Naive thymus-derived CD8-positive, alpha-beta T cell (primary cell): Measurements from ENCODE around the gene ITPRIP. TPM values are rescaled to one million over a fixed set of nuclear protein-coding genes. Genes with fewer than 3 reads are reported as not detected.

Source experiments
- ATAC-seq, 2 donors: fragments of 150-1000 bp; cut with Tn5 transposase in 1 of 2; sonication (Bioruptor Pico), chemical (Tn5 transposase) in 1 of 2; 1 replicate in 1 of 2; 2 replicates in 1 of 2; pipeline ENCODE4 v1.10.0; 2021; ENCODE audit warnings: mild to moderate bottlenecking in 2 of 2, moderate library complexity in 2 of 2
- POLR2A ChIA-PET: fragments of 350-600 bp; sonication (Branson Sonifier 250); formaldehyde crosslinking; loops from one replicate; lab custom pipeline; 2021; ENCODE audit warnings: antibody characterized with exemption; lab: Charles Lee
- DNase-seq, 10 donors: peaks; one replicate each; pipeline versions ENCODE4 v3.0.0 to v3.0.0-alpha.2; 2020 to 2022
- H3K27ac Mint-ChIP-seq, 10 donors: one replicate each; pipeline ENCODE4 v1.8.0; 2020 to 2022; ENCODE audit warnings: mild to moderate bottlenecking in 10 of 10, mixed read lengths in 10 of 10, moderate library complexity in 4 of 10, inconsistent platforms in 1 of 10
- H3K27me3 Mint-ChIP-seq, 5 donors: one replicate each; pipeline ENCODE4 v1.8.0; 2021 to 2022; ENCODE audit warnings: mixed read lengths in 5 of 5
- H3K36me3 Mint-ChIP-seq, 3 donors: one replicate each; pipeline ENCODE4 v1.8.0; 2020 to 2022; ENCODE audit warnings: mixed read lengths in 3 of 3, mild to moderate bottlenecking in 2 of 3, inconsistent platforms in 1 of 3
- H3K4me1 Mint-ChIP-seq, 4 donors: one replicate each; pipeline ENCODE4 v1.8.0; 2021 to 2022; ENCODE audit warnings: mixed read lengths in 4 of 4
- H3K4me3 Mint-ChIP-seq, 10 donors: one replicate each; pipeline ENCODE4 v1.8.0; 2020 to 2022; ENCODE audit warnings: mild to moderate bottlenecking in 10 of 10, mixed read lengths in 10 of 10, moderate library complexity in 6 of 10, inconsistent platforms in 1 of 10
- H3K9me3 Mint-ChIP-seq, 9 donors: one replicate each; pipeline ENCODE4 v1.8.0; 2020 to 2022; ENCODE audit warnings: mixed read lengths in 9 of 9, mild to moderate bottlenecking in 3 of 9, inconsistent platforms in 1 of 9, moderate library complexity in 1 of 9
- polyA plus RNA-seq, 3 donors: library from polyadenylated mRNA; unstranded; fragments of 300-500 nt; fragmentation: Illumina TruSeq; gene quantifications; one replicate each; pipeline ENCODE4 v1.2.3, GENCODE V29; 2021
- total RNA-seq, 8 experiments: library from RNA in 2 of 8; stranded (reverse) in 2 of 8; gene quantifications; one replicate each; pipeline ENCODE4 v1.2.3 and lab custom pipeline; 2021 to 2026

Gene ITPRIP
- total and polyA plus RNA-seq, 5 experiments from 2014 or later: 10.6 to 16.0 (median 15.6) TPM

DNA sequence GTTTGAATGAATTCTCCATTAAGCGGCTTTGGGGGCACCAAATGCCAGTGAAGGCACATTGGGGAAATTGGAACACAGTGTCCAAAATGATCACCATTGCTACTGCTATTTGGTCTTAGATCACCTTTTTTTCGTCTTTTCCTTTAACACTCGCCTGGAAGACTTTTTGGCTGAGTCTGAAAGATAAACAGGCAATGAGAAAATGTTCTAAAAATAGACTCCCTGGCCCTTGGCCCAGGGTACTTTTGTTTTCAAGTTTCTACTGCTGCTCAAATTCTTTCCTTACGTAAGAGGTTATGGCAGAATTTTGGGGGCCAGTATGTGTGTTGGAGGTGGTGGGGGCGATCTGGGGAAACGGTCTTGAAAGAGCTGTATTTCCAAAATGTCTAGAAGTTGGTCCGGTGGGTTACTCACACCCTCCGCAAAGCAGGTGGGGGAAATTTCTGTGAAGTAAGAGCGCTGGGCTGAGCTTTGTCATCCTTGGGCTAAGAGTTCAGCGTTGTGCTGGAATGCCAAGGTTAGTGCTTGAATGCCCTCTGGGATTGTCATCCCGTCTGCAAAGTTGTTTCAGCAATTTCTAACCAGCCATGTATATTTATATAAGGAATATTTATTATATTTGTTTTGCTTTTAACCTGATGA lies 1.3 kb upstream of the ITPRIP start:
- DNase-seq: no peak
- Mint-ChIP-seq H3K27ac (peak overlapping the region in 9 of 10 donors; percentile 95 to 100 (median 99)), H3K9me3 (no peaks in the 10 kb centered on the region)

DNA sequence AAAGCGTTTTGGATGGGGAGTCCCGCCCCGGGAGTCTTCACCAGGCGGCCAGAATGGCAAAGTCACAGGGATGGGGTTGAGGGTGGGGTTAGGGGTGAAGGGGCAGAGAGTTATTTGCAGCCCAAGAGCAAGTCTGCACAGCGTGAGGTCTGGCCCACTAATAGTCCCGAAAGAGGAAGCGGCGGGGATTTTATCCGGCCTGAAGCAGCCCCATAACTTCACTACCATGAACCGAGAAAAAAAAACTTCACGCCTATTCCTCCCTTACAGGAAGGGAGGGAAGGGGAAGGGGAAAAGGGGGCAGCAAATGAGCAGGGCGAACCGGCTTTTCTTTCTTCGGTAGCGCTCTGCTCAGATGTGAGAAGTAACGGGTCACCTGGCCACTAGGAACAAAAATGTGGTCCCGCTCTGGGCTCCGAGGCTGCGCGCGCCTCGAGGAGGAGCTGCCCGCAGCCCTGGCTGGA lies 712 bp downstream of the ITPRIP start:
- peak overlapping the region; percentile 89 to 100 (median 98) for H3K4me3 Mint-ChIP-seq
- no peaks in the 10 kb centered on the region for H3K27me3 Mint-ChIP-seq
- H3K27ac Mint-ChIP-seq: peak overlapping the region; percentile 93 to 100 (median 98)
- peaks cover 0 to 4% (median 0%) of the 10 kb centered on the region in 3 donors for H3K36me3 Mint-ChIP-seq
- POLR2A ChIA-PET: interaction anchor here (0.9 to 7.6 kb wide), 13 partner anchors 8 to 216 kb away, joined by 3 to 93 read pairs (median 7); partner anchors contain the start of genes CFAP58 and SFR1
- peak in 1 of 10 donors; percentile 33 for DNase-seq
- peak; percentile 3 to 27 for ATAC-seq
- H3K9me3 Mint-ChIP-seq: no peaks in the 10 kb centered on the region
- peaks cover 28 to 59% (median 59%) of the 10 kb centered on the region in 4 donors for H3K4me1 Mint-ChIP-seq

More for the DNA sequence above, 1.3 kb upstream of the ITPRIP start:
- Mint-ChIP-seq H3K4me3 (peak overlapping the region; percentile 89 to 100 (median 98)), H3K27me3 (no peaks in the 10 kb centered on the region), H3K36me3 (no peaks in the 10 kb centered on the region), H3K4me1 (peaks cover 18 to 39% (median 38%) of the 10 kb centered on the region in 4 donors)
- ATAC-seq: no peak
- POLR2A ChIA-PET: interaction anchor here (1.1 to 7.6 kb wide), 7 partner anchors 11 to 422 kb away, joined by 3 to 93 read pairs (median 10); partner anchors contain the start of genes CFAP58 and STN1

DNA sequence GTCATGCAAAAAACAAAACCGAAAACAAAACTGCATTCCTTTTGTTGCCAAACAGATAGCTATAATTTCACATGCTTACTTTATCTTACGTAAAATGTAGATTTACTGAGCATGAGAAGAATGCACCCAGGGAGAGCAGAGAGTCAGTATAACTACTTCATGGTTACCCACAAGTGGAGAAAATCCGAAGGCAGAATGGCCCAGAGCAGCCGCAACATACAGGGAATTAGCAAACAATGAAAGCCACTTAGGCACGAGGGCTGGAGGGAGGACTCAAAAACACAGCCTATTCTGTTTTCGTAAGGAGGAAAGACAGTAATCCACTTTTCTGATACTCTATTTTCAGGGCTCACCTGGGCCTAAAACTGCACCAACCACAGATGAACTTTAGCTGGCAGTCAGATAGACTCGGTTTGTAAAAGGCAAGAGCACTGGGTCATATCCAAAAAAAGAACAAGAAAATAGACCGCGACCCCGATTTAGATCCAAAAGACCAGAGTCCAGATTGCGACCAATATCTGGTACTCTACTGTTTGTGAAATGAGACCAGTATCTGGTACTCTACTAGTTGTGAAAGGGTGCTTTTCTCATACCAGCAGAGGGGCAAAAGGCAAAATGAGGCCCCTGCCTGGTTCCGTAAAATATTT lies 1.3 kb downstream of the ITPRIP start:
- Mint-ChIP-seq H3K4me1 (peaks cover 28 to 65% (median 62%) of the 10 kb centered on the region in 4 donors), H3K9me3 (no peaks in the 10 kb centered on the region)

DNA sequence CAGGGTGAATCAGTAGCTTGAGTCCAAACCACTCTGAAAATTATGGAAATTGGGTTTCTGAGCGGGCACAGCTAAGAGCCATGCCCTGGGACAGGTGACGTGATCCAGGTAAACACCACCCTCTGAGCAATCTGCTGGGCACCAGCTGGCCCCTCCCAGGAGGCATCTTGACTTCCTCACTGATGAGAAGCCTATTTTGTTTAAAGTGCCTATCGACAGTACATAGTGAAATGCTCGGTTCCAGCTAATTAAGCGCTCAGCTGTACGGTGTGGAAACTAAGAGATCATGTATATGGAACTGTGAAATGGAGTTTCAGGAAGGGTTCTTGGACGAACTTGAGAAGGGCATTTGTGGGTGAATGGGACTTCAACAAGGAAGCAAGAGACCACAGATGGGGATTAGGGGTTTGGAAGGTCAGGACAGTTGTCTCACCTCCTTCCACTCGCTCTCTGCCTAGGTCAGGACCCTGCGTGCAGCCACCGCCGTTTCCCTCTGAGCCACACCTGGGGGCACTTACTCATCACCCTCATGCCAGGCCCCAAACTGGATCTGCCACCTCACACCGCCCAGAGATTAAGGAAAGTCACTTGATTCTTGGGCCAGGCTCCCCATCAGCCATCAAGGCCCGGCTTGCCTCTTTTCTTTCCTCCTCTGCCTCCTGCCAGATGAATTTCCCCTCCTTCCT lies 3.2 kb downstream of the ITPRIP start:
- Mint-ChIP-seq H3K36me3 (peaks cover 0 to 14% (median 0%) of the 10 kb centered on the region in 3 donors), H3K27me3 (no peaks in the 10 kb centered on the region), H3K27ac (peak overlapping the region; percentile 90 to 100 (median 98)), H3K4me3 (peak overlapping the region; percentile 45 to 100 (median 98)), H3K4me1 (peaks cover 39 to 80% (median 79%) of the 10 kb centered on the region in 4 donors), H3K9me3 (no peaks in the 10 kb centered on the region)
- ATAC-seq (peak in 1 of 2 donors; percentile 11), DNase-seq (no peak)
- POLR2A ChIA-PET: interaction anchor here (1.0 to 7.6 kb wide), 7 partner anchors 12 to 75 kb away, joined by 3 to 93 read pairs (median 4); no protein-coding TSS in a partner anchor

More for the DNA sequence above, 1.3 kb downstream of the ITPRIP start:
- ATAC-seq (no peak), DNase-seq (no peak)
- POLR2A ChIA-PET: interaction anchor here (0.6 to 7.6 kb wide), 8 partner anchors 9 to 30 kb away, joined by 3 to 93 read pairs (median 4); partner anchors contain the start of gene CFAP58
- Mint-ChIP-seq H3K27me3 (no peaks in the 10 kb centered on the region), H3K27ac (peak overlapping the region; percentile 93 to 100 (median 98)), H3K36me3 (peaks cover 0 to 5% (median 0%) of the 10 kb centered on the region in 3 donors), H3K4me3 (peak overlapping the region; percentile 89 to 100 (median 98))

DNA sequence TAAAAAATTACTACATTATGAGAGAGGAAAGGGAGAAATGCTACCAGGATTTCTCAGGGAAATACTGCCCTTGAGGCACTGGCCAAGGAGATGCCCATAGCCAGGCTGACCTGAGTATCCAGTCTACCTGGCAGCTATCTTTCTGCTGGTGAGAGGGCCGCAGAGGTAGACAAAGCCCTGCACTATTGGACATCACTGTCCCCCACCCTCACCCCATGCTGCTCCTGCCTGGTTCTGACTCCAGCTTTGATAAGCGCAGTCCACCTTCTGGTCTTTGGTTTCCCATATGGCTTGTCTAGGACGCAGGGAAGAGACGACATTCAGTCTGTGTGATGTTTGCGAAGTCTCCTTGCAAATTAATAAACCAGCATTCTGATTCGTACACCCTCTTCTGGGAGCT lies 3.7 kb downstream of the ITPRIP start:
- H3K4me1 Mint-ChIP-seq: peaks cover 39 to 83% (median 82%) of the 10 kb centered on the region in 4 donors
- DNase-seq: no peak
- peaks cover 0 to 14% (median 0%) of the 10 kb centered on the region in 3 donors for H3K36me3 Mint-ChIP-seq
- POLR2A ChIA-PET: interaction anchor here (1.0 to 7.6 kb wide), 7 partner anchors 11 to 75 kb away, joined by 3 to 93 read pairs (median 4); no protein-coding TSS in a partner anchor
- peak overlapping the region; percentile 45 to 100 (median 98) for H3K4me3 Mint-ChIP-seq
- no peaks in the 10 kb centered on the region for H3K27me3 Mint-ChIP-seq
- H3K9me3 Mint-ChIP-seq: no peaks in the 10 kb centered on the region
- ATAC-seq: no peak
- H3K27ac Mint-ChIP-seq: peak overlapping the region; percentile 90 to 100 (median 98)

DNA sequence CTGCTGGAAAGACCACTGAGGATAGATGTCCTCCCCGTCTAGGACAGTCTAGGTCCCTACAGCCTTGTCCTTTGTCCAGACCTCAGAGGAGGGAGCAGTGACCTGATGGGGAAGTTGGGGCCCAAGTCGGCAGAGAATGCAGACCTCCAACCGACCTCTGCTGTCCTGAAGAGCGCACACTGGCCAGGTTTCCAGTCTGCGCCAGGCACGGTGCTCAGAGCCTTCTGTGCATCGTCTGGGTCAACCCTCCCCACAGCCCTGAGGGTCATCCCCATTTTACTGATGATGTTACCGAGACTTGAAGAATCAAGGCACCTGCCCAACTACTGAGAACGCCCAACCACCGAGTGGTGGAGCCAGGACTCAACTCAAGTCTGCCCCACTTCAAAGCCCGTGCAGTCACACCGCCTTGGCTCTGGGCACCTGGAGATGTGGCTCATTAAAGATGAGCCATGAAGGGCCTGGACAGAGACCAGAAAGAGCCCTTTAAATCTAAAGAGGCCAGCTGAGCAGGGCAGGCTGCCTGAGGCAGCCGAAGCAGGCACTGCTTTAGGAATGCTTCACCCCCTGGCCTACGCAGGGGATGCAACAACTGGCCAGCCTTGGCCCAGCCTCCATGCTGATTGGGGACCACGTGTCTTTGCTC lies 4.4 kb downstream of the ITPRIP start:
- H3K4me3 Mint-ChIP-seq: peak overlapping the region; percentile 61 to 100 (median 76)
- H3K27me3 Mint-ChIP-seq: peaks cover 0 to under 1% (median 0%) of the 10 kb centered on the region in 5 donors
- peaks cover 45 to 83% (median 82%) of the 10 kb centered on the region in 4 donors for H3K4me1 Mint-ChIP-seq
- no peaks in the 10 kb centered on the region for H3K9me3 Mint-ChIP-seq
- H3K27ac Mint-ChIP-seq: peak overlapping the region; percentile 90 to 100 (median 98)
- POLR2A ChIA-PET: interaction anchor here (0.5 to 7.6 kb wide), 8 partner anchors 11 to 74 kb away, joined by 3 to 93 read pairs (median 4); no protein-coding TSS in a partner anchor
- ATAC-seq (no peak), DNase-seq (no peak)
- H3K36me3 Mint-ChIP-seq: peaks cover 0 to 14% (median 0%) of the 10 kb centered on the region in 3 donors

DNA sequence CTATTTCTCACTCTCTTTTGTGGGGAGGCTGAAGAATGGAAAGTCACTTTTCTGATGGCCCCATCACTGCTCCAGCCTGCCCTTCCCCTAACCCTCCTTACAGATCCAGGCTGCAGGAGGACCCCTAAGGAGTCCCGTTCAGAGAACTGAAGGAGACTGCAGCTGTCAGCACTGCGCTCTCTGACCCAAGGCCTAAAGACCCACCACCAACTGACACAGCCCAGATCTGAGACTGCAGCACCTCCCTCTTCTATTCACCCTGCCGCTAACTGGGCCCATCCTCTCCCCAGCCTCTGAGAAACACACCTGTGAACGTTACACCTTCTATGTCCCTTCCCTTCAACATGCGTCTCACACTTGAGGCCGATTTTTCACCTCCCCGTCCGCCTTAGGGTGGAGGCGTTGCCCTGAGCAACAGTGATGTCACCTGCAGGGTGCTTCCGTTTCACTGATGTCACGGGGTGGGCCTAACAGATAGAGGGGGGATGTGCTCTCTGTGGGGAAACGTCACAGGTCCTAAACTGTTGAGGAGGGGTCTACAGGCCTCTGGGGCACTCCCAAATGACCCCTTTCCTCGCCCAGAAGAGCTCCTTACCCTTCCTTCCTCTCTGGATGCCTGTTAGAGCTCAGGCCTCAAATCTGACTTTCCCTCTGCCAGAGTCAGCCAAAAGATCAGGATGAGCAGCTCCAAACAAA lies 5.1 kb downstream of the ITPRIP start:
- ATAC-seq (peak; percentile 33 to 70), DNase-seq (peak; percentile 57 to 95 (median 88))
- peaks cover 47 to 88% (median 86%) of the 10 kb centered on the region in 4 donors for H3K4me1 Mint-ChIP-seq
- H3K27me3 Mint-ChIP-seq: peaks cover 0 to 2% (median 0%) of the 10 kb centered on the region in 5 donors
- H3K4me3 Mint-ChIP-seq: peak overlapping the region; percentile 61 to 100 (median 76)
- H3K27ac Mint-ChIP-seq: peak overlapping the region; percentile 90 to 100 (median 98)
- POLR2A ChIA-PET: interaction anchor here (1.4 to 7.6 kb wide), 3 partner anchors 10 to 26 kb away, joined by 3 to 93 read pairs (median 5); no protein-coding TSS in a partner anchor
- H3K9me3 Mint-ChIP-seq: no peaks in the 10 kb centered on the region
- peaks cover 0 to 14% (median 0%) of the 10 kb centered on the region in 3 donors for H3K36me3 Mint-ChIP-seq

DNA sequence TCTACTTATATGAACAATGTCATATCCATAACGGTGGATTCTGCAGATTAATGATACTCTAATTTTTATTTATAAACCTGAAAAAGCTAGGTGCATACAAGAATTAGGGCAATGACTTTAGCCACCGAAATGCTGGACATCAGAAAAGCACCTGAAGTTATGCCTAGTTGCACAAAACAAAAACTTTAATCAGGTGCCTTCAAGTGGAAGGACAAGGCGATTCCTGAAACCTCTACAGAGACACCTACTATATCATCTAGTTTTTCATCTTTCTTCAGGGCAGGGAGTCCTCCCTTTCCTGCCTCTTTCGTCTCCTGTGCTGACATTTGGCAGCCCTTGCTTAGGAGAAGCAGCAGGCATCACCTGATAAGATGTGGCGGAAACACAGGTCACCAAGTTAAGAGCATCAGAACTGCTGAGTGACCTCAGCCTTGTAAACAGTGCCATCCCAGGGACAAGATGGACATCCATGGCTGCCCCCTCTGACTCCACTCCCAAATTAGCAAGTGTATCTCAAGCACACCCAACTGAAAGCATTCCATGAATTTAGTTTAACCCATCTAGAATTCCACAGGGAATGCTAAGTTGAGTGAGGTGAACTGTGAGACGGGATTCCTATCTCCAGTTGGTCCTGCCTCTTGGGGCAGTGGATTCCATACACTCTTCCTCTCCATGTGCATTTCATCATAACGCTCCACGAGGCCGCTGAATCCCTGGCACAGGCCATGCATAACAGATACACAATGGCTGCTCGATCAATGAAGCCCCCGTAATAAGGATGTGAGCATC lies 5.8 kb downstream of the ITPRIP start:
- no peak for DNase-seq
- Mint-ChIP-seq H3K27me3 (peaks cover 0 to 2% (median 0%) of the 10 kb centered on the region in 5 donors), H3K27ac (peak overlapping the region; percentile 90 to 100 (median 98)), H3K9me3 (no peaks in the 10 kb centered on the region), H3K36me3 (peaks cover 0 to 14% (median 0%) of the 10 kb centered on the region in 3 donors), H3K4me3 (peak overlapping the region; percentile 61 to 100 (median 76)), H3K4me1 (peaks cover 54 to 96% (median 93%) of the 10 kb centered on the region in 4 donors)
- no peak for ATAC-seq
- POLR2A ChIA-PET: interaction anchor here (1.4 to 7.6 kb wide), 2 partner anchors 10 to 25 kb away, joined by 3 to 93 read pairs; no protein-coding TSS in a partner anchor

DNA sequence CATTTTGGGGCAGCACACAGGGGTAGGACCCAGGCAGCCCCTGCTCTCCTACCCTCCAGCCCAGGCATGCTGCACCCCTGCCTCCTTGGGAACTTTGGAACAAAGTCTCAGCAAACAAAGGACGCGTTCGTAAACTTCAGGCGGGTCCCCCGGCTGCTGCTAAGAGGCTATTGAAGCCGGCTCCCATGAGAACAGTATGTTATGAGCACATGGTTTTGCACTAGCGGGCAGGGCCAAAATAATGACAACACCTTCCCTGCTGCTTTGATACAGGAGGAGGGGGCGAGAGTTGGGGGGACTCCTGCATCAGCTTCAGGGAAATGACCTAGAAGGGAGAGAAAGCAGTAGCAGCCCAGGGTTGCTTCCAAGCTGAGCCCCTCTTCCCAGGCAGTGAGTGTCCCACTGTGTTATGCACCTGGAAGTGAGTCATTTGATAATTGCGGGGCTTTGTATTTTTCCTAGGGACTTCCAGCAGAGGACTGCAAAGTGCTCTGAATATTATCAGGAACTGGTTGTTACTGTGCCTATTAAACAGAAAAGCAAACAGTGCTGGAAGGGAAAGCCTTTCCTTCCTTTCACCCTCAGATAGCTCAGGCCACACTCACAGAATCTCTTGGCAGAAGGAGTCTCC lies 6.9 kb downstream of the ITPRIP start:
- H3K9me3 Mint-ChIP-seq: no peaks in the 10 kb centered on the region
- peaks cover 0 to 14% (median 0%) of the 10 kb centered on the region in 3 donors for H3K36me3 Mint-ChIP-seq
- POLR2A ChIA-PET: no interaction called here
- ATAC-seq (no peak), DNase-seq (peak in 1 of 10 donors; percentile 14)
- peak overlapping the region in 6 of 10 donors; percentile 1 to 81 (median 39) for H3K4me3 Mint-ChIP-seq
- peaks cover 0 to 2% (median 0%) of the 10 kb centered on the region in 5 donors for H3K27me3 Mint-ChIP-seq
- H3K27ac Mint-ChIP-seq: peak overlapping the region; percentile 61 to 100 (median 96)
- H3K4me1 Mint-ChIP-seq: peaks cover 60 to 100% (median 96%) of the 10 kb centered on the region in 4 donors
